HG03045 (cell line): ENCODE measurements around the gene SIX5.
"Not testable (repeated sequence)": the region's sequence is repeated elsewhere in the genome, so short reads cannot be mapped to it uniquely, and the experiment has no call there.

Experiments used
- ATAC-seq: cut with Tn5 transposase; IDR thresholded peaks from one replicate; pipeline ENCODE4 v1.9.1; 2021; ENCODE audit warnings: mild to moderate bottlenecking, moderate library complexity; ENCODE audit not compliant: unreplicated experiment

The SIX5 gene

GRCh38 chr19:45768984-45769782, at the start of gene SIX5:
Gene SIX5, minus strand, starts transcription at chr19:45769252. Its CDS starts 408 bp downstream, at chr19:45768844.
- peak; percentile 61 for ATAC-seq

DNA sequence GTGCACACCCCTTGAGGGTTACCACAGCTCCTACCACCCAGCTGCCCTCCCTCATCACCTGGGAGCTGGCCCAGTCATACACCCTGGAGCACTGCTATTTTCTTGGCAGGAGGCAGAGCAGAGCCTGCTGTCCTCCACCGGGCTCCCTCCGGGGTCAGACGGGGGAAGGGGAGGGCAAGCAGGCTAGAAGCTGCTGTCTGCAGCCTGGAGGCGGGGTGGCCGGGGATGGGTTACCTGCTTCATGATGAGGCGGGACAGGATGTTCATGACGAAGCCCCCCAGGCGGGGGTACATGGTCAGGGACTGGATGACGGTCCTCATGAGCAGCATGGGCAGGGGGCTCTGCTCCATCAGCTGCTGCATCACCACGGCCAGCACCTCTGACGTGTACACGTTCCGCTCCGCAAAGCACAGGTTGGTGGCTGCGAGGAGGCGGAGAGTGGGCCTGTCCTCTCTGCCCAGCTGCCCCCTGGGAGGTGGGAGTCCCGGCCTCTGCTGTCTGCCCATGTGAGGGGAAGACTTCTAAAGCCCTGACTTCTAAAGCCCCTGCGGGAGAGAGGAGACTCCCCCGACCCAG, 48.8 kb upstream of the SIX5 start:
- ATAC-seq: no peak

- peak; percentile 69 for ATAC-seq
Measured at GRCh38 chr19:45817010-45817724, 48.1 kb upstream of the SIX5 start.

DNA sequence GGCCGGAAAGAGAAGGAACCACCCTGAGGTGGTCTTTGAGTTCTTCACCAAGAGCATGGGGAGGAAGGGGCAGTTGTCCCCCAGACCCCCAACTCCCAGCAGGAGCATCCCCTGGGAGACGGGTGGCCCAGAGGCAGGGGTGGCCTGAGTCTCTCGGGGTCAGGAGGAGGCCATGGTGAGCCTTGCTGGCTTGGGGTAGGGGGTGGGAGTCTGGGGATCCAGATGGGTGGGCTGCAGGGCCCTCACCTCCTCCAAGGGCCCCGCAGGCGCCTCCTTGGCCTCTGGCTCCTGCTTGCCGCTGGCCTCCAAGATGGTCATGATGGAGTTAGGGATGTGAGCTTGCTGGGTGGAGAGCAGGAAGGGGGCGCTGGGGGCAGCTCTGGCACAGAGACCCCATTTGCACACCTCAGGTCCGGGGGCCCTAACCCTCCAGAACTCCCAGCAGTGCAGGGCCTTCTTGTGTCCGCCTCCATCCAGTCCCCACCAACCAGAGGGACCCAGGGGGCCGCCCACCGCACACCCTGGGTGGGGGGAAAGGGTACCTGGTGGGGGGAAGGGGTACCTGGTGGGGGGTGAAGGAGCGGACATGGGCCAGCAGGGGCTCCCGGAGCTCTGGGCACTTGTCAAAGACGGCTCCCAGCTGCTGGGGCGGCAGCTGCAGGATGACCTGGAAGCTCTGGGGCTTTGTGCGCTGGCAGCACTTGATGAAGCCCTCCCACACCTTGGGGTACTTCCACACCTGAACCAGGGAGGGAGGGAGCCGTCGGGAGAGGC, 47.4 kb upstream of the SIX5 start:
- ATAC-seq: no peak

DNA sequence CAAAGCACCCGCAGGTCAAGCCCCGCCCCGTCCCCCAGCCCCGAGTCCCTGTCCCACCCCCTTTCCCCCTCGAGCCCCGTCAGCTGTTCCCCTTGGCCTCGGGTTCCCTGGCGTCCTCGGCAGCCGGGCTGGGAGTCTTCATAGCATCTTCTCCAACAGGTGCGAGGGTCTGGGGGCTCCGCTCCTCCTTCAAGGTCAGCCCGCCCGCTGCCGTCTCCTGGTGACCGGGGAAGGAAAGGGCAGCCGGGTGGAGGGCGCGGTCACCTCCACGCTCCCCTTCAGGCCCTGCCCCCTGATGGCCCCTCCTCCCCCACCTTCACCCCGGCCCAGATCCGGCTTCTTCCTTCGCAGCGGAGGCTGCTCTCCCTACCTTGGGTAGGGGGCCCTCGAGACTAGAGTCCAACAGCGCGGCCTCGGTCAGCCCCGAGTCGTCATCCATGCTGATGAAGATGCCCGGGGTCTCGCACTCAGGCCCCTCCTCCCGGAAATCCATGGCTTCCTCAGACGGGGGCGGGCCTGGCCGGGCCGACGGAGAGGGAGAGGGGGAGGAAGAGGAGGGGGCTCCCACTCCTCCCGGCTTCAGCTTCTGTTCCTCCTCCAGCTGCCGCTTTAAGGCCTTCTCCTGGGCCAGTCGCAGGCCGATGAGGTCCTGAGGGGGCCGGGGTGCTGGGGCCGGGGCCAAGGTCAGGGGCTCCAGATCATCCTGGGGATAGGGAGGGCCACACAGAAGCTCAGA, 46.6 kb upstream of the SIX5 start:
- no peak for ATAC-seq

- no peak for ATAC-seq
Measured at GRCh38 chr19:45814851-45815480, 45.9 kb upstream of the SIX5 start, which contains the start of gene RSPH6A. Gene RSPH6A, minus strand, starts transcription at chr19:45815308. Its CDS starts 132 bp downstream, at chr19:45815176.

GRCh38 chr19:45814166-45814780, 45.2 kb upstream of the SIX5 start:
- no peak for ATAC-seq

- ATAC-seq: no peak
Measured at GRCh38 chr19:45812297-45812696, 43.2 kb upstream of the SIX5 start.

DNA sequence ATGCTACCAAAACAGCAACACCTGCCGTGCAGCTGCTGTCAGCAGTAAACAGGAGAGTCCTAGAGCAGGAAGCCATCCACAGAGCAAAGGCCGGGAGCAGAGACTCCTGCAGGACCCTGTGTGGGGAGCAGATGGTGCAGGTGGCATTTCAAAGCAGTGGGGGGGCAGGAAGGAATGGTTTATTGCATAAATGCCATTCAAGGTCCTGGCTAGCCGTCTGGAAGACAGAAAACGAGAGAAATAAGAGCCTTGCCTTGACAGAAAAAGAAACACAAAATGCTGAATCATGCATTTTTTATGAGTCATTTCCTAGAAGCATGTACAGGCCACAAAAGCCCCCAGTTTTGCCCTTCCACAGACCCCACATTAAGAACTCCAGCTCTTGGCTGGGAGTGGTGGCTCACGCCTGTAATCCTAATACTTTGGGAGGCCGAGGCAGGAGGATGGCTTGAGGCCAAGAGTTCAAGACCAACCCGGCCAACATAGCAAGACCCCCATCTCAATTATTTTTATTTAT, 40.6 kb upstream of the SIX5 start:
- no peak for ATAC-seq

DNA sequence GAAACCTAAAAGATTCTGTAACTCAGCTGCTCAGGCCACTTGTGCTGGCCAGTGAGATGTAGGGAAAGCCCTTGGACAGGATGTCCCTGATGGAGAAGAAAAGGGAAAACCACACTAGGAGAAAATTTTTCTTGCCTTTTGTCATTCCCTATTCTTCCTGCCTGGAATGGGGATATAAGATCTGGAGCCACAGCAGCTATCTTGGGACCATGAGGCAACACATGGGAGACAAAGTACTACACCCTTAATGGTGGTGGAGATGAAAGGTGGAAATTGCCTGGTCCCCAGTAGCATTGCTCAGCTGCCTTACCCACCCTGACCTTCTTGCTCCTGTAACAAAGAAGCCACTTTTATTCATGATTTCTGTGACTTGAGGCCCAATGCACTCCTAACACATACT, 36.7 kb upstream of the SIX5 start:
- ATAC-seq: no peak

- ATAC-seq: no peak
Measured at GRCh38 chr19:45804959-45805230, 35.8 kb upstream of the SIX5 start.

GRCh38 chr19:45804140-45804958, 35.3 kb upstream of the SIX5 start:
- ATAC-seq: no peak

DNA sequence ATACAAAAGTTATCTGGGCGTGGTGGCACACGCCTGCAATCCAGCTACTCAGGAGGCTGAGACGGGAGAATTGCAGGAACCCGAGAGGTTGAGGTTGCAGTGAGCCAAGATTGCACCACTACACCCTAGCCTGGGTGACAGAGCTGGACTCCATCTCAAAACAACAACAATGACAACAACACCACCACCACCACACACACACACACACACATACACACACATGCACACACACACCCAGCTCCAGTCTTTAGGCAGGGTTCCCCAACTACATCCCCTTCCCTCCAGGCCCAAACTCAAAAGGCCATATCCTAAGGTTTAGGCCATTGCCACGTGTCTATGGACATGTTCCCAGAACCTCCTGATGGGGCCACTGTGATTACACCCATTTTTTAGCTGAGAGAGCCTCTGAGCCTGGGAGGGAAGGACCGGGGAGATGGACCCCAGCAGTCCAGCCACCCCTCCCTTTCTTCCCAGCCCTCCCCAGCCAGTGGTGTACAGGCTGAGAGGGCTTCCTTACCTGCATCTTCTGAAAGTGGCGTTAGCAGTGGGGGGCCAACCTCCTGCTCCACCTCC, 32.6 kb upstream of the SIX5 start:
- no peak for ATAC-seq

DNA sequence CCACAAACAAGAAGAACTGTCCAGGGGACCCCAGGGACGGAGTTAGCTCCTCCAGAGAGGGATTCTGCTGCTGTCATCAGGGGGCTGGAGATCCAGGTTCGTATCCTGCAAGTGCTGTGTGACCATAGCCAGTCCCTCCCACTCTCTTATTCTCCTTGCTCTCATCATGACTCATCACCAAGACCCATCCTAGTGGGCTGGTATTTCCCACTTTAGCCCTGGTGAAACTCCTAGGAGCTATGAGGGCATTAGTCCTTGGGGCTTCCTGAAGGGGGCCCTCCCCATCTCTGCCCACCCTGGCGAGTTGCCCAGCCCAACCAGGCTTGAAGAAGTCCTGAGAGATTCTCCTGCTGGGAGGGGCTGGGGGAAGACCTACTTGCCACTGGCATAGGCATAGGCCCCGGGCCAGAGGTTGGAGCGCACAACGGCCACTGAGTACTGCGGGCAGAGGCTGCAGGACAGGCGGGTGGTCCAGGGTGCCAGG, 31.1 kb upstream of the SIX5 start:
- no peak for ATAC-seq

- not testable (repeated sequence) for ATAC-seq
Measured at GRCh38 chr19:45799541-45799940, 30.5 kb upstream of the SIX5 start.

GRCh38 chr19:45798995-45799517, 30.0 kb upstream of the SIX5 start:
- ATAC-seq: peak; percentile 47

GRCh38 chr19:45794627-45795026, 25.6 kb upstream of the SIX5 start:
- ATAC-seq: no peak

DNA sequence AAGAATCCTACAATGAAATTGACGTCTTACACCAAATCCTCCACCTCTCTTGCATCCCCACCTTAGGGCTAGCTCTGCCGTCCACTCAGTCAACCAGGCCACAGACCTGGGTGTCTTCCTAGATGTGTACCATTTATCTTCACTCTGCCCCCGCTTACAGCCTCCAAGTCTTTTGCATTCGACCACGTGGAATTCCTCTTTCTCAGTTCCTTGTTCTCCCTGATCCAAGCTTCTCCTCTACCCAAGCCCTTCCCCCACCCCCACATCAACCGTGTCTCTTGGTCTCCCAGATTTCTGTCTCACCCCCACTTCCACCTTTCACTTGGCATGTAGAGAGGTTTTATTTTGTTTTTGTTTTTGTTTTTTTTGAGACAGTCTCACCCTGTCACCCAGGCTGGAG, 24.8 kb upstream of the SIX5 start:
- ATAC-seq: no peak
